SK-N-DZ (cell line): Measurements from ENCODE around the gene CES2.

ENCODE experiments used
- DNase-seq: peaks from one replicate; pipeline ENCODE4 v3.0.0-alpha.2; 2015; ENCODE audit warnings: low spot score

The CES2 gene

DNA sequence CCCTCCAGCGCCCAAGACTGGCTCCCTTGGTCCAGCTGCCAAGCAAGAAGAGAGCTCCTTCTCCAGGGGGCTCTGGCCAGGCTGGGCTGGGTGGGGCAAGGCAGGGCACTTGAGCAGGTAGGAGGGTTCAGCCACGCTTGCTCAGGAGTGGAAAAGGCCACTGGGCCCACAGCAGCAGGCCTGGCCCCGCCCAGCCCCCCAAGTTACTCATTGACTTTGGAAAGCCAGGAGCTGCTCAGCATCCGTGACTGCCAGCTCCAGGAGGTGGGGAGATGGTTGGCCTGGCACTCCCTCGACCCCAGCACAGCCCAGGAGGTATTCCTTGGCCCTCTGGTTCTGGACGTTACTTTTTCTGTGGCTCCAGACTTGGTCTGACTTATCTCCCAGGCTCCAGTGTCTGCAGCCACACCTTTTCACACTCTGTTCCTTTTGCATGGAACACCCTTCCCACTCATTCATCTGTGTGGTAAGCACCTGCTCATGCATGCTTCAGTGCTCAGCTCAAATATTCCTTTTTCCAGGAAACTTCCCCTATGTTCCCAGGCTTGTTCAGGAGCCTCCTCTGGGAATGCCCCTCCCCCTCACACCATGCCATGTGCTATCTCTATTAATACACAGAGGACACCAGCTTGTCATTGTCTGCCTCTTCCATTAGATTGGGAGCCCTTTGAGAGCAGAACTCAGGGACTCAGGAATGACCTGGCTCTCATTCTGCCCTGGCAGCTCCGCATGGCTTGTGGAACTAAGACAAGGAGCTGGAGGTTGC is 16.3 kb upstream of the CES2 start, which contains the start of gene CDH16:
TSS of gene CDH16 (minus strand) at position 83 of the 766 bp plus-strand sequence. CDS start 820 bp downstream, outside the sequence.
- no peak for DNase-seq

DNA sequence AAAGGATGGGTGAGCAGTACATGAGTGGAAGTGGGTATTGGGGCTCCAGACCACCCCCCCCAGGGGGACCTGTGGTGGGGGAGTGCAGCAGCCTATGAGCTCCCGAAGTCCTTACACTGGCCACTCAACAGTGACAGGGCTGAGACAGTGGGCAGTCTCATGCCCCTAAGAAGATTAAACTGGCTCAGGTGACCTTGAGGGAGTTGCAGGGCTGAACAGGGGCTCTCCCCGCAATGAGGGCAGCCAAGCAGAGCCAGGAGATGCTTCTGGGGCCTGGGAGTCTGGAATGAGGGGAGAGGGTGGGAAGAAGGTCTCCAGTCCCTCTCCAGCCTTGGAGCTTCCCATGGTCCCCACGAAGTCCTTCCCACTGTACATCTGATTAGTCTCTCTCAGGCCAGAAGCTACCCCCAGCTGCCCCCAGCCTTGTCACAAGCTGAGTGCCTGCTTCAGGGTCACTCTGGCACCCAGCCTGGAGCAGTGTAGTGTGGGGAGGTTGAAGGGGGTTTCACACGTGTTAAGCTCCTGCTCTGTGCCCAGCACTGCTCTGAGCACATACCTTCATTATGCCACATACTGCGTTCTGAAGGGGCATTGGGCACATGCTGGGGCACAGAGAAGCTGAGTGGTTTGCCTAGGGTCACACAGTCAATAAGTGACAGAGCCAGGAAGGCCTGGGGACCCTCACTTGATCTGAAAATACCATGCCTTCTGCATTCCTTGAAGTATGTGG is 15.6 kb upstream of the CES2 start:
- DNase-seq: no peak

DNA sequence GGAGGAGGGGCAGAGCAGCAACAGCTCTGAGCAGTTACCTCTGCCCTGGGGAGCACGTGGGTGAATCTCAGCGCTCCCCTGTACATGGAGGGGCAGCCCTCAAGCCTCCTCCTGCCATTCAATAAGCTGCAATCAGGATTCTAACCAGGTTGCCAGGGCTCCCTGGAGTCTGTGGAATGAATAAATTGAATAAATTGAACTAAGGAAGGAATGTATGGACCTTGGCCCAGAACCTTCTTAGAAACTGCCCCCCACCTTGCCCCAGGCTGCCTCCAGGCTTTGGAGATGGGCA is 15.1 kb upstream of the CES2 start:
- DNase-seq: no peak

- no peak for DNase-seq
Measured at GRCh38 chr16:66920924-66921680, 14.2 kb upstream of the CES2 start.

GRCh38 chr16:66921729-66922450 is 13.4 kb upstream of the CES2 start:
- no peak for DNase-seq

GRCh38 chr16:66923247-66923731 is 12.0 kb upstream of the CES2 start:
- no peak for DNase-seq

DNA sequence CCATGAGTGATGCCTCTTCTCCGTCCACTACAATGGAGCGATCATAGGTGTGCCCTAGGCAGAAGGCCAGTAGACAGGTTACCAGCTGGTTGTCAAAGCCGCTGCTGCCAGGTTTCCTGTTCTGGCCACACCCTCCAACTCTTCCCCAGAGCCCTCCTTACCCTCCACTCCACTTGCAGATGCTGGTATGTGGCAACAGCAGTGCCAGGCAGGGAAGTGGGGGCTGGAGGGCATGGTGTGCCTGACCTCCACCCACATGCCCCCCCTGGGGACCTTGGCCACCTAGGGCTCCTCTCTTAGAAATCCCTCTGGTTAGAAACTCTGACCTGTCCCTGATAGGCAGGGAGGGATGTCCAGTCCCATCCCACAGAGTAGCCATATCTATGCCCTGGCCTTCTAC is 11.4 kb upstream of the CES2 start:
- no peak for DNase-seq

- DNase-seq: no peak
Measured at GRCh38 chr16:66924527-66925321, 10.6 kb upstream of the CES2 start.

DNA sequence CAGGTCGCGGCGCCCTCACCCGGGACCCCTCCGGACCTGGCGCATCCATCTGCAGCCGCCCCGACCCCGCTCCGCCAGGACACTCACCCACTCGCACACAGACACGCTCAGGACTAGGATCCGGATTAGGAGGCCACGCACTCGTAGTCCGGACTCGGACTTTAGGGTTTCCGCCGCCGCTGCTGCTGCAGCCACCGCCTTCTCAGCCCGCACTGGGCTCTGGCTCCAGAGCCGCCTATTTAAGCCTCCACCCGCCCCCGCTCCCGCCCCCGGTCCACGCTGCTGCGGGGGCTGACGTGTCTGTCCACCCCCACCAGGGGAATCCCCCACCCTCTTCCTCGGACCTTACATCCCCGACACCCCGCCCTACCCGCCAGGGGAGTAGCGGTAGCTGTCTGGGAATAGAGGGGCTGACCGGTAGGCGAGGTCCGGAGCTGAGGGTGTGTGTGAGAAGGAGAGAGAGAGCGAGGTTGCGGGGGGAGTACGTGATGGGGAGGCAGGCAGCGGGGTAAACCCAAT is 9.9 kb upstream of the CES2 start, which contains the start of gene RRAD:
TSS of gene RRAD (minus strand) at position 214 of the 519 bp plus-strand sequence. CDS start 356 bp downstream, outside the sequence.
- DNase-seq: no peak

DNA sequence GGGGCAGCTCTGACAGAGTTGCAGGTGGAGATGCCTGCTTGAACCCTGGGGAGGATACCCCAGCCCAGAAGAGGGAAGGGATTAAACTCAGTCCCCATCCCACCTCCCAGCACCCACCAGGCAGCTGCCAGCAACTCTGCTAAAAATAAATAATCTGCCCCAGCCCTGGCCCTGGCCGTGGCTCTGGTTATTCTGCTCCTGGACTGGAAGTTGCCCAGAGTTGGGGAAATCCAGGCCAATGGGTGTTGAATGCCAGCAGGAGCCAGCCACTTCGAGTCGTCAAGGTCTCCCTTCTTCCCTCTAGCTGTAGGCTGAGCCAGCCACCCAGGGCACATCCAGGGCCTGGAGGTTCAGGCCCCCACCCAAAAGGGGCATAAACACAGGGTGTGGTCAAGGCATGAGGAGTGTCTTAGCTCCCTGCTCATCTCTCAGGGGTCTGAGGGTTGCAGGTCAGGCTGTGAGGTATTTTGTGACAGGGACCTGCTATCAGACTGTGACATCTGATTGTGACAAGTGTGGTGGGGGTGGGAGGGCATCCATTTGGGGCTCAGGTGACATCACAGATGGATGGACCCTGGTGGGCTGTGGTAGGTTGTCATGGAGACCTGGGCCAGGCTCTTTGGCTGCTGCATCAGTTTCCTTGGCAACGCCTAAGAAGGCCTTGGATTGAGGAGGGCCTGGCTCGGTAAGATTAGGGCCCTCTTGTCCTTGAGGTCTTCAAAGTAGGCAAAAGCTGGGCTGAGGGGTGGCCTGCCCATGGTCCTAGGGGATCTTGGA is 9.0 kb upstream of the CES2 start:
- DNase-seq: peak; percentile 30

- no peak for DNase-seq
Measured at GRCh38 chr16:66926961-66927436, 8.3 kb upstream of the CES2 start.

DNA sequence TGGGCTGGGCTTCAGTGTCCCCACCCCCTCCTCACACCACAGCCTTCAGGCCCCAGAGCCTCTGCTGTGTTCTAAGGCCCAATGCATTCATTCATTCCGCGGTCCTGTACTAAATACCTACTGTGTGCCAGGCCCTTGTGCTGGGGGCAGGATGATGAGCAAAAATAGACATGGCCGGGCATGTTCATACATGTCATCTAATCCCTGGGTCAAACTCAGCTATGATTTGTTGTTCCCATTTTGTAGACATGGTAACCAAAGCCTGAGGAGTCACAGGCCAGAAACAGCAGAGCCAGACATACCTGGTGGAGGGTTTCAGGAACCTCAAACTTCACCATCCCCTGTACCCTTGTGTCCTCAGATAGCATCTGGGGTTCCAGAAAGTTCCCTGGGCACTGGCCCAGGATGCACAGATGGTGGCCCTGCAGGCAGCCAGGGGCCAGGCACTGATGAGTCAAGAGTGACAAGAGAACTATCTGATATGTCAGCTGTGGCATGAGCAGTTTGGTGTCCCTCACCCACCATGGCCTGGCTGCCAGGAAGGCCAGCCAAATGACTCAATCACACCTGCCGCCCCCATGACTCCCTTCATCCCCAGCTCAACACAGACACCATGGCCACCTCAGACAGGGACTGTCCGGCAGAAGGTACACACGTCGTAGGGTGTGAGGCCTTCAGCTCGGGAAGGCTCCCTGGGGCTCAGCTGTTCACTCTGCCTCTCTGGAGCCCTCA is 7.2 kb upstream of the CES2 start:
- no peak for DNase-seq

DNA sequence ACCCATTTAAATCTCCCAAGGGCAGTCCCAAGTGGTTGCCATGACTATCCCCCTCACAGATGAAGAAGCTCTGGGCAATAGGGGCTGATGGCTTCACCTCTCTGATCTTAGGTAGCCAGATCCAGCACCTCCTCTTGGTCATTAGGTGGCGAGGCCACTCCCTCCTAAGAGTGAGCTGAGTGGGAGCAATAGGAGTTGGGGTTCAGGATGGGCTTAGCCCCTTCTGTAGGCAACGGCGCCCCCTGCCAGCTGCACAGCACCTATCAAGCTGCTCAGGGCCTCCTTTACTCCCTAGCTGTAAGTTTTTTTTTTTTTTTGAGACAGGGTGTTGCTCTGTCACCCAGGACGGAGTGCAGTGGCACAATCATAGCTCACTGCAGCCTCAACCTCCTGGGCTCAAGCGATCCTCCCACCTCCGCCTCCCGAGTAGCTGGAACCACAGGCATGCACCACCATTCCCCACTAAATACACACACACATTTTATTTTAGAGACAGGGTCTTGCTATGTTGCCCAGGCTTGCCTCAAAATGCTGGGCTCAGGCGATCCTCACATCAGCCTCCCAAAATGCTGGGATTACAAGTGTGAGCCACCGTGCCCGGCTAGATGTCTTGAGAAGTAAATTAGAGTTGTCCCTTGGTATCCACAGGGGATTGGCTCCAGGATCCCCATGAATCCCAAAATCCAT is 6.5 kb upstream of the CES2 start:
- DNase-seq: no peak

DNA sequence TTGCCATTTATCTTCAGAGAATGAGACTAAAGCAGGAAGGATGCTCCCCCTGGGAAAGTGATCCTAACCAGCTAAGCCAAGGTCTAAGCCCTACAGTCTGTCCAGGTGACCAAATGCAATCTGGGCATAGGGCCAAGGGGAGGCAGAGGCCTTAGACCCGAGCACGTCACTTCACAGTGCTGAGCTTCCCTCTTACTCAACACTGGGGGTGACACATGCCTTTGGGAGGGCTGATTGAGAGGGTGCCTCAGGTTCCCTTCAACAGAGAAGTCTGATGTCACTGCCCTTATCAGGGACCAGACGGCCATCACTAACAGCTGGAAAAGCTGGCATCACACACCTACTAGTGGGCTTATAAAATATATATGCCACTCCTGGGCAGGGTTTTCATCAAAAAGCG is 5.1 kb upstream of the CES2 start:
- no peak for DNase-seq

- DNase-seq: no peak
Measured at GRCh38 chr16:66931665-66932064, 3.7 kb upstream of the CES2 start.

DNA sequence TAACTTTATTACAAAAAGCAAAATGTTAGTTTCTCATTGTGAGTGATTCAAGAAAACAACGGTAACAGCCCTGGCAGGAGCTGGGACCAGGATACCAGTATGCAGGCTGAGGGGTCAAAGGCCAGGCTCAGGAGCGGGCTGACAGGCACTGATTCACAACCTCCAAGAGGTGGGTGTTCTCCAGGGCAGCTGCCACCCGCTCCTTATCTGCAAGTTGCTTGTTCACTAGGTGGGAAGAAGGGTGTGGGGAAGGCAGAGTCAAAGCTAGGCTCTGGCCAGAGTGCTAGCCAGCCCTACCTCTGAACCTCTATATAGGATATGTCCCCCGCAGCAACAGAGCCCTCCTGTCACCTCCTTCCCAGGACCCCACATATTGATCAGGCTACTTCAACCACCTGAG is 3.2 kb upstream of the CES2 start:
- no peak for DNase-seq

DNA sequence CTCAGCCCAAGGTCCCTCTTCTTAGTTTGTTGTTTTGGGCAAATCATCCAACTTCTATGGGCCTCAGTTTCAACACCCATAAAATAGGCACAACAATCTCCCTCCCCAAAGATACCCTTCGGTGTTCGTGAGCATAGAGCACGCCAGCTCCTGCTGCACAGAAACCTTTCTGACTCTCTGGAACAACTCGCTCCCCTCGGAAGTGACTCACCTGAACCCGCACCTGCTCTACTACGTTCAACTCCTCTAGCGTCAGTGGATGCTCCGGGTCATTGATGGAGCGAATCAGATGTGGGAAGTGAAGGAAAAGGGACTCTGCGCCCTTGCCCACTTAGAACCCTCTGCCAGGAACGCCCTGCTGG is 1.6 kb upstream of the CES2 start:
- no peak for DNase-seq

GRCh38 chr16:66934138-66934838 is 1.0 kb upstream of the CES2 start, which contains the start of gene CIAO2B:
Gene CIAO2B (minus strand): TSS chr16:66934402. CDS start chr16:66934364, 38 bp downstream.
- DNase-seq: peak; percentile 83
